WTC11 (cell line): Measurements from ENCODE around the gene VEPH1. TPM values are rescaled to one million over a fixed set of nuclear protein-coding genes. Genes with fewer than 3 reads are reported as not detected.

Source experiments
- ATAC-seq: fragments of 200-7000 bp; cut with Tn5 transposase; 2 replicates; pipeline ENCODE4 v1.10.0; 2021; ENCODE audit warnings: mild to moderate bottlenecking, moderate library complexity
- CTCF ChIA-PET: fragments of 300-600 bp; sonication (Branson Sonifier 250); formaldehyde crosslinking; loops from one replicate; lab custom pipeline; 2021; ENCODE audit warnings: antibody characterized with exemption; lab: Charles Lee
- POLR2A ChIA-PET: fragments of 350-600 bp; sonication (Branson Sonifier 250); formaldehyde crosslinking; loops from one replicate; lab custom pipeline; 2021; ENCODE audit warnings: antibody characterized with exemption; lab: Charles Lee
- DNase-seq: peaks from one replicate; pipeline ENCODE4 v3.0.0; 2021; ENCODE audit warnings: low spot score
- H3K27ac Mint-ChIP-seq: 2 replicates; pipeline ENCODE4 v1.8.0; 2021; ENCODE audit warnings: mixed read lengths
- H3K27me3 Mint-ChIP-seq: 2 replicates; pipeline ENCODE4 v1.8.0; 2021; ENCODE audit warnings: low read depth, mild to moderate bottlenecking, moderate library complexity, mixed read lengths
- H3K36me3 Mint-ChIP-seq: 2 replicates; pipeline ENCODE4 v1.8.0; 2021; ENCODE audit warnings: mixed read lengths
- H3K4me1 Mint-ChIP-seq: 2 replicates; pipeline ENCODE4 v1.8.0; 2022; ENCODE audit warnings: mixed read lengths
- H3K4me3 Mint-ChIP-seq: 2 replicates; pipeline ENCODE4 v1.8.0; 2021; ENCODE audit warnings: mild to moderate bottlenecking, moderate library complexity, mixed read lengths
- H3K9me3 Mint-ChIP-seq: 2 replicates; pipeline ENCODE4 v1.8.0; 2021; ENCODE audit warnings: mixed read lengths
- ATF1 ChIP-seq: sonication (generic); formaldehyde crosslinking; IDR thresholded peaks from 2 replicates; pipeline ENCODE4 v1.8.1; 2023; ENCODE audit warnings: mild to moderate bottlenecking, moderate library complexity, missing genetic modification reagents
- FOXK1 ChIP-seq: sonication (generic); formaldehyde crosslinking; IDR thresholded peaks from 2 replicates; pipeline ENCODE4 v1.8.0; 2022; ENCODE audit warnings: mild to moderate bottlenecking, moderate library complexity, missing genetic modification reagents
- FOXP1 ChIP-seq: sonication (generic); formaldehyde crosslinking; IDR thresholded peaks from 2 replicates; pipeline ENCODE4 v1.8.0; 2022; ENCODE audit warnings: missing genetic modification reagents, mild to moderate bottlenecking, moderate library complexity, borderline replicate concordance
- JAZF1 ChIP-seq: fragments of 250-450 bp; sonication (Bioruptor Pico); IDR thresholded peaks from 2 replicates; pipeline ENCODE4 v1.9.0; 2021; ENCODE audit warnings: moderate library complexity, mild to moderate bottlenecking, inconsistent platforms
- MXD4 ChIP-seq: fragments of 250-450 bp; sonication (Bioruptor Pico); IDR thresholded peaks from 2 replicates; pipeline ENCODE4 v1.8.0; 2021; ENCODE audit warnings: mild to moderate bottlenecking, moderate library complexity, borderline replicate concordance
- MYBL2 ChIP-seq: sonication (generic); formaldehyde crosslinking; IDR thresholded peaks from 2 replicates; pipeline ENCODE4 v1.8.1; 2023; ENCODE audit warnings: mild to moderate bottlenecking, moderate library complexity, missing genetic modification reagents
- NFE2L1 ChIP-seq: sonication (generic); formaldehyde crosslinking; IDR thresholded peaks from 2 replicates; pipeline ENCODE4 v1.8.1; 2023; ENCODE audit warnings: missing genetic modification reagents
- OVOL2 ChIP-seq: fragments of 250-450 bp; sonication (Bioruptor Pico); IDR thresholded peaks from 2 replicates; pipeline ENCODE4 v1.9.0; 2021; ENCODE audit warnings: mild to moderate bottlenecking, borderline replicate concordance
- RELA ChIP-seq: sonication (generic); formaldehyde crosslinking; IDR thresholded peaks from 2 replicates; pipeline ENCODE4 v1.8.1; 2022; ENCODE audit warnings: missing genetic modification reagents, mild to moderate bottlenecking, borderline replicate concordance
- RORB ChIP-seq: fragments of 250-450 bp; sonication (Bioruptor Pico); IDR thresholded peaks from 2 replicates; pipeline ENCODE4 v1.9.0; 2021; ENCODE audit warnings: mild to moderate bottlenecking
- SMAD3 ChIP-seq: sonication (generic); formaldehyde crosslinking; IDR thresholded peaks from 2 replicates; pipeline ENCODE4 v1.8.0; 2022; ENCODE audit warnings: missing genetic modification reagents, mild to moderate bottlenecking, borderline replicate concordance
- ZNF396 ChIP-seq: fragments of 250-450 bp; sonication (Bioruptor Pico); IDR thresholded peaks from 2 replicates; pipeline ENCODE4 v1.8.0; 2021; ENCODE audit warnings: mild to moderate bottlenecking, moderate library complexity, borderline replicate concordance
- total RNA-seq: library from RNA; stranded (reverse); gene quantifications from 3 replicates; pipeline ENCODE4 v1.2.3, GENCODE V29; 2021
- TF ChIP-seq, protein P1 (sequence below): sonication (generic); formaldehyde crosslinking; IDR thresholded peaks from 2 replicates; pipeline ENCODE4 v1.8.0; 2022; ENCODE audit warnings: mild to moderate bottlenecking, missing genetic modification reagents
- TF ChIP-seq, protein P2 (sequence below): sonication (generic); formaldehyde crosslinking; IDR thresholded peaks from 2 replicates; pipeline ENCODE4 v1.8.0; 2022; ENCODE audit warnings: missing genetic modification reagents
- TF ChIP-seq, protein P3 (sequence below): fragments of 250-450 bp; sonication (Bioruptor Pico); IDR thresholded peaks from 2 replicates; pipeline ENCODE4 v1.9.0; 2021; ENCODE audit warnings: mild to moderate bottlenecking
- TF ChIP-seq, protein P4 (sequence below): fragments of 200-600 bp; IDR thresholded peaks from 2 replicates; pipeline ENCODE4 v1.8.0; 2022; ENCODE audit warnings: antibody characterized with exemption
- TF ChIP-seq, protein P5 (sequence below): sonication (generic); formaldehyde crosslinking; IDR thresholded peaks from 2 replicates; pipeline ENCODE4 v1.8.1; 2022; ENCODE audit warnings: low read depth, missing genetic modification reagents, borderline replicate concordance
- TF ChIP-seq, protein P6 (sequence below): fragments of 250-450 bp; sonication (Bioruptor Pico); IDR thresholded peaks from 2 replicates; pipeline ENCODE4 v1.9.0; 2021; ENCODE audit warnings: mild to moderate bottlenecking
- TF ChIP-seq, protein P7 (sequence below): sonication (generic); formaldehyde crosslinking; IDR thresholded peaks from 2 replicates; pipeline ENCODE4 v1.8.1; 2023; ENCODE audit warnings: mild to moderate bottlenecking, moderate library complexity, missing genetic modification reagents
- TF ChIP-seq, protein P8 (sequence below): fragments of 250-450 bp; sonication (Bioruptor Pico); IDR thresholded peaks from 2 replicates; pipeline ENCODE4 v1.9.0; 2021; ENCODE audit warnings: moderate library complexity, mild to moderate bottlenecking, inconsistent platforms, borderline replicate concordance

Gene VEPH1
- total RNA-seq, 1 experiment from 2014 or later = 10.8 TPM

DNA sequence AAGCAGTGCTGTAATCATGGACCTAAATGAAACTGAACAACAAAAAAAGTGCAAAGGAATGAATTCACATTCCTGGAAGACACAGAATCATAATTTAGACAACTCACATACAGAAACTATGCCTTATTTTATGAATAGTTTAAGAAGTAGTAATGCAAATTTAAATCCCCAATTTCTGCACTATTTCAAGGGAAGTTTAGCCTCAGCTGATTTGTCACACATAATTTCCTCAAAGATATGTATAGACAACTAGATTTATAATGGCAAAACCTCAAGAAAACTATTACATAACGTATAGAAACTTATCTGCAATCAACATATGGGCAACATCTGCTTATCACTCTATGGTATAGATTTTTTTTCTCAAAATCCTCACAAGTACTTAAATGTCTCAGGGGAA lies 74.4 kb downstream of the VEPH1 start:
- no peaks in the 10 kb centered on the region for H3K27me3 Mint-ChIP-seq
- peaks cover 26% of the 10 kb centered on the region for H3K36me3 Mint-ChIP-seq
- POLR2A ChIA-PET = no interaction called here
- peaks cover 5% of the 10 kb centered on the region for H3K4me1 Mint-ChIP-seq
- ATAC-seq = no peak
- no peak overlapping the region for H3K4me3 Mint-ChIP-seq
- peaks cover 24% of the 10 kb centered on the region for H3K9me3 Mint-ChIP-seq
- TF ChIP-seq RORB (no peak), NFE2L1 (CRISPR knock-in tag) (no peak), ZNF396 (CRISPR knock-in tag) (no peak)
- TF ChIP-seq, protein P1, sequence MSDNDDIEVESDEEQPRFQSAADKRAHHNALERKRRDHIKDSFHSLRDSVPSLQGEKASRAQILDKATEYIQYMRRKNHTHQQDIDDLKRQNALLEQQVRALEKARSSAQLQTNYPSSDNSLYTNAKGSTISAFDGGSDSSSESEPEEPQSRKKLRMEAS (CRISPR knock-in tag) = no peak
- TF ChIP-seq, all 79 proteins: peak for 0
- no peak for DNase-seq
- CTCF ChIA-PET = no interaction called here
- no peak overlapping the region for H3K27ac Mint-ChIP-seq

DNA sequence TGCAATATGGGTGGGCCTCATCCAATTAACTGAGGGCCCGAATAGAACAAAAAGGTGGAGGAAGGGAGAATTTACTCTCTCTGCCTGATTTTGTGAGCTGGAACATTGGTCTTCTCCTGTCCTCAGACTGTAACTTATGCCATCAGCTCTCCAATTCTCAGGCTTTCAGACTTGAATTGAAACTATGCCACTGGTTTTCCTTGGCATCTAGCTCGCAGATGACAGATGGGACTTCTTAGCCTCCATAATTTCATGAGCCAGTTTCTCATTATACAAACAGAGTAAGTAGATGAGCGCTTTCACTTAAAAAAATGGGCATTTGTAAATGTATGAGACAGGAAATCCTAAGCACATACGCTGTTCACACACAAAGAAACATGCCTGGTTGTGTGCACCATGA lies 75.3 kb downstream of the VEPH1 start:
- ATAC-seq (no peak), DNase-seq (no peak)
- no peak overlapping the region for H3K4me3 Mint-ChIP-seq
- peaks cover 5% of the 10 kb centered on the region for H3K4me1 Mint-ChIP-seq
- TF ChIP-seq MYBL2 (CRISPR knock-in tag) (no peak), FOXK1 (CRISPR knock-in tag) (no peak), JAZF1 (CRISPR knock-in tag) (no peak), SMAD3 (no peak)
- TF ChIP-seq, protein P2, sequence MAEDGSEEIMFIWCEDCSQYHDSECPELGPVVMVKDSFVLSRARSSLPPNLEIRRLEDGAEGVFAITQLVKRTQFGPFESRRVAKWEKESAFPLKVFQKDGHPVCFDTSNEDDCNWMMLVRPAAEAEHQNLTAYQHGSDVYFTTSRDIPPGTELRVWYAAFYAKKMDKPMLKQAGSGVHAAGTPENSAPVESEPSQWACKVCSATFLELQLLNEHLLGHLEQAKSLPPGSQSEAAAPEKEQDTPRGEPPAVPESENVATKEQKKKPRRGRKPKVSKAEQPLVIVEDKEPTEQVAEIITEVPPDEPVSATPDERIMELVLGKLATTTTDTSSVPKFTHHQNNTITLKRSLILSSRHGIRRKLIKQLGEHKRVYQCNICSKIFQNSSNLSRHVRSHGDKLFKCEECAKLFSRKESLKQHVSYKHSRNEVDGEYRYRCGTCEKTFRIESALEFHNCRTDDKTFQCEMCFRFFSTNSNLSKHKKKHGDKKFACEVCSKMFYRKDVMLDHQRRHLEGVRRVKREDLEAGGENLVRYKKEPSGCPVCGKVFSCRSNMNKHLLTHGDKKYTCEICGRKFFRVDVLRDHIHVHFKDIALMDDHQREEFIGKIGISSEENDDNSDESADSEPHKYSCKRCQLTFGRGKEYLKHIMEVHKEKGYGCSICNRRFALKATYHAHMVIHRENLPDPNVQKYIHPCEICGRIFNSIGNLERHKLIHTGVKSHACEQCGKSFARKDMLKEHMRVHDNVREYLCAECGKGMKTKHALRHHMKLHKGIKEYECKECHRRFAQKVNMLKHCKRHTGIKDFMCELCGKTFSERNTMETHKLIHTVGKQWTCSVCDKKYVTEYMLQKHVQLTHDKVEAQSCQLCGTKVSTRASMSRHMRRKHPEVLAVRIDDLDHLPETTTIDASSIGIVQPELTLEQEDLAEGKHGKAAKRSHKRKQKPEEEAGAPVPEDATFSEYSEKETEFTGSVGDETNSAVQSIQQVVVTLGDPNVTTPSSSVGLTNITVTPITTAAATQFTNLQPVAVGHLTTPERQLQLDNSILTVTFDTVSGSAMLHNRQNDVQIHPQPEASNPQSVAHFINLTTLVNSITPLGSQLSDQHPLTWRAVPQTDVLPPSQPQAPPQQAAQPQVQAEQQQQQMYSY (CRISPR knock-in tag) = no peak
- TF ChIP-seq, protein P3, sequence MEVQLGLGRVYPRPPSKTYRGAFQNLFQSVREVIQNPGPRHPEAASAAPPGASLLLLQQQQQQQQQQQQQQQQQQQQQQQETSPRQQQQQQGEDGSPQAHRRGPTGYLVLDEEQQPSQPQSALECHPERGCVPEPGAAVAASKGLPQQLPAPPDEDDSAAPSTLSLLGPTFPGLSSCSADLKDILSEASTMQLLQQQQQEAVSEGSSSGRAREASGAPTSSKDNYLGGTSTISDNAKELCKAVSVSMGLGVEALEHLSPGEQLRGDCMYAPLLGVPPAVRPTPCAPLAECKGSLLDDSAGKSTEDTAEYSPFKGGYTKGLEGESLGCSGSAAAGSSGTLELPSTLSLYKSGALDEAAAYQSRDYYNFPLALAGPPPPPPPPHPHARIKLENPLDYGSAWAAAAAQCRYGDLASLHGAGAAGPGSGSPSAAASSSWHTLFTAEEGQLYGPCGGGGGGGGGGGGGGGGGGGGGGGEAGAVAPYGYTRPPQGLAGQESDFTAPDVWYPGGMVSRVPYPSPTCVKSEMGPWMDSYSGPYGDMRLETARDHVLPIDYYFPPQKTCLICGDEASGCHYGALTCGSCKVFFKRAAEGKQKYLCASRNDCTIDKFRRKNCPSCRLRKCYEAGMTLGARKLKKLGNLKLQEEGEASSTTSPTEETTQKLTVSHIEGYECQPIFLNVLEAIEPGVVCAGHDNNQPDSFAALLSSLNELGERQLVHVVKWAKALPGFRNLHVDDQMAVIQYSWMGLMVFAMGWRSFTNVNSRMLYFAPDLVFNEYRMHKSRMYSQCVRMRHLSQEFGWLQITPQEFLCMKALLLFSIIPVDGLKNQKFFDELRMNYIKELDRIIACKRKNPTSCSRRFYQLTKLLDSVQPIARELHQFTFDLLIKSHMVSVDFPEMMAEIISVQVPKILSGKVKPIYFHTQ = no peak
- TF ChIP-seq, protein P4, sequence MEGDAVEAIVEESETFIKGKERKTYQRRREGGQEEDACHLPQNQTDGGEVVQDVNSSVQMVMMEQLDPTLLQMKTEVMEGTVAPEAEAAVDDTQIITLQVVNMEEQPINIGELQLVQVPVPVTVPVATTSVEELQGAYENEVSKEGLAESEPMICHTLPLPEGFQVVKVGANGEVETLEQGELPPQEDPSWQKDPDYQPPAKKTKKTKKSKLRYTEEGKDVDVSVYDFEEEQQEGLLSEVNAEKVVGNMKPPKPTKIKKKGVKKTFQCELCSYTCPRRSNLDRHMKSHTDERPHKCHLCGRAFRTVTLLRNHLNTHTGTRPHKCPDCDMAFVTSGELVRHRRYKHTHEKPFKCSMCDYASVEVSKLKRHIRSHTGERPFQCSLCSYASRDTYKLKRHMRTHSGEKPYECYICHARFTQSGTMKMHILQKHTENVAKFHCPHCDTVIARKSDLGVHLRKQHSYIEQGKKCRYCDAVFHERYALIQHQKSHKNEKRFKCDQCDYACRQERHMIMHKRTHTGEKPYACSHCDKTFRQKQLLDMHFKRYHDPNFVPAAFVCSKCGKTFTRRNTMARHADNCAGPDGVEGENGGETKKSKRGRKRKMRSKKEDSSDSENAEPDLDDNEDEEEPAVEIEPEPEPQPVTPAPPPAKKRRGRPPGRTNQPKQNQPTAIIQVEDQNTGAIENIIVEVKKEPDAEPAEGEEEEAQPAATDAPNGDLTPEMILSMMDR = no peak
- TF ChIP-seq, protein P5, sequence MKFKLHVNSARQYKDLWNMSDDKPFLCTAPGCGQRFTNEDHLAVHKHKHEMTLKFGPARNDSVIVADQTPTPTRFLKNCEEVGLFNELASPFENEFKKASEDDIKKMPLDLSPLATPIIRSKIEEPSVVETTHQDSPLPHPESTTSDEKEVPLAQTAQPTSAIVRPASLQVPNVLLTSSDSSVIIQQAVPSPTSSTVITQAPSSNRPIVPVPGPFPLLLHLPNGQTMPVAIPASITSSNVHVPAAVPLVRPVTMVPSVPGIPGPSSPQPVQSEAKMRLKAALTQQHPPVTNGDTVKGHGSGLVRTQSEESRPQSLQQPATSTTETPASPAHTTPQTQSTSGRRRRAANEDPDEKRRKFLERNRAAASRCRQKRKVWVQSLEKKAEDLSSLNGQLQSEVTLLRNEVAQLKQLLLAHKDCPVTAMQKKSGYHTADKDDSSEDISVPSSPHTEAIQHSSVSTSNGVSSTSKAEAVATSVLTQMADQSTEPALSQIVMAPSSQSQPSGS = no peak
- TF ChIP-seq, protein P6, sequence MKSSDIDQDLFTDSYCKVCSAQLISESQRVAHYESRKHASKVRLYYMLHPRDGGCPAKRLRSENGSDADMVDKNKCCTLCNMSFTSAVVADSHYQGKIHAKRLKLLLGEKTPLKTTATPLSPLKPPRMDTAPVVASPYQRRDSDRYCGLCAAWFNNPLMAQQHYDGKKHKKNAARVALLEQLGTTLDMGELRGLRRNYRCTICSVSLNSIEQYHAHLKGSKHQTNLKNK = no peak
- peaks cover 28% of the 10 kb centered on the region for H3K36me3 Mint-ChIP-seq
- CTCF ChIA-PET = no interaction called here
- peaks cover 30% of the 10 kb centered on the region for H3K9me3 Mint-ChIP-seq
- H3K27ac Mint-ChIP-seq = no peak overlapping the region
- no peaks in the 10 kb centered on the region for H3K27me3 Mint-ChIP-seq
- POLR2A ChIA-PET = no interaction called here

DNA sequence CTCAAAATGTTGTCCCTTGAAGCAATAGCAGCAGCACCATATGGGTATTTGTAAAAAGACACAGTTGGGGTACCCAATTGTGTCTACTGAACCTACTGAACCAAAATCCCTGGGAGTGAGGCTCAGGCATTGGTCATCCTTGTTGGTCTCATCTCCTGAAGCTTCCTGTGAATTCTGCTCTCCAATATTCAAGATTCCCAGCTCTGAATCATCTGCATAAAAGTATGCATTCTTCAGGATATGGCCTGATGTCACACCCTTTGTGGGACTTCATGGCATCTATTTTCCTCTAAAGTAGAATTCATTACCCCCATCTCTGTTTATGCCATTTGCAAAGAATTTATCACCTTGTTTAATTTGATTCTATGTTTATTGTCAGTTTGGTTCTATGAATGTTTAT lies 79.9 kb downstream of the VEPH1 start:
- no peak for ATAC-seq
- ChIA-PET POLR2A (no interaction called here), CTCF (no interaction called here)
- H3K27me3 Mint-ChIP-seq = no peaks in the 10 kb centered on the region
- peaks cover 28% of the 10 kb centered on the region for H3K36me3 Mint-ChIP-seq
- H3K27ac Mint-ChIP-seq = no peak overlapping the region
- H3K9me3 Mint-ChIP-seq = peaks cover 30% of the 10 kb centered on the region
- no peak for DNase-seq
- H3K4me1 Mint-ChIP-seq = peaks cover 8% of the 10 kb centered on the region
- no peak overlapping the region for H3K4me3 Mint-ChIP-seq
- TF ChIP-seq, protein P7, sequence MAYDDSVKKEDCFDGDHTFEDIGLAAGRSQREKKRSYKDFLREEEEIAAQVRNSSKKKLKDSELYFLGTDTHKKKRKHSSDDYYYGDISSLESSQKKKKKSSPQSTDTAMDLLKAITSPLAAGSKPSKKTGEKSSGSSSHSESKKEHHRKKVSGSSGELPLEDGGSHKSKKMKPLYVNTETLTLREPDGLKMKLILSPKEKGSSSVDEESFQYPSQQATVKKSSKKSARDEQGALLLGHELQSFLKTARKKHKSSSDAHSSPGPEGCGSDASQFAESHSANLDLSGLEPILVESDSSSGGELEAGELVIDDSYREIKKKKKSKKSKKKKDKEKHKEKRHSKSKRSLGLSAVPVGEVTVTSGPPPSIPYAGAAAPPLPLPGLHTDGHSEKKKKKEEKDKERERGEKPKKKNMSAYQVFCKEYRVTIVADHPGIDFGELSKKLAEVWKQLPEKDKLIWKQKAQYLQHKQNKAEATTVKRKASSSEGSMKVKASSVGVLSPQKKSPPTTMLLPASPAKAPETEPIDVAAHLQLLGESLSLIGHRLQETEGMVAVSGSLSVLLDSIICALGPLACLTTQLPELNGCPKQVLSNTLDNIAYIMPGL (CRISPR knock-in tag) = no peak
- TF ChIP-seq MXD4 (CRISPR knock-in tag) = no peak
- no peak for TF ChIP-seq OVOL2 (CRISPR knock-in tag)
- TF ChIP-seq FOXP1 = no peak
- TF ChIP-seq ATF1 (CRISPR knock-in tag) = no peak
- TF ChIP-seq RELA (CRISPR knock-in tag) = no peak
- TF ChIP-seq, protein P8, sequence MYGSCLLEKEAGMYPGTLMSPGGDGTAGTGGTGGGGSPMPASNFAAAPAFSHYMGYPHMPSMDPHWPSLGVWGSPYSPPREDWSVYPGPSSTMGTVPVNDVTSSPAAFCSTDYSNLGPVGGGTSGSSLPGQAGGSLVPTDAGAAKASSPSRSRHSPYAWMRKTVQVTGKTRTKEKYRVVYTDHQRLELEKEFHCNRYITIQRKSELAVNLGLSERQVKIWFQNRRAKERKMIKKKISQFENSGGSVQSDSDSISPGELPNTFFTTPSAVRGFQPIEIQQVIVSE (CRISPR knock-in tag) = no peak
